NCI-H510A (cell line): Measurements from ENCODE around the gene GPX7.

Experiments
- DNase-seq: peaks from one replicate; lab custom pipeline; 2025; lab: John Stamatoyannopoulos, UW

Gene GPX7

GRCh38 chr1:52588027-52588426 is 14.1 kb upstream of the GPX7 start:
- no peak for DNase-seq

GRCh38 chr1:52588535-52588934 is 13.6 kb upstream of the GPX7 start:
- no peak for DNase-seq

- no peak for DNase-seq
These were observed 11.9 kb upstream of the GPX7 start for GRCh38 chr1:52590266-52590665.

- no peak for DNase-seq
These were observed 9.4 kb upstream of the GPX7 start for GRCh38 chr1:52592637-52593323.

GRCh38 chr1:52593495-52593894 is 8.7 kb upstream of the GPX7 start:
- no peak for DNase-seq

GRCh38 chr1:52595061-52595460 is 7.1 kb upstream of the GPX7 start:
- no peak for DNase-seq

- DNase-seq: no peak
These were observed 4.3 kb upstream of the GPX7 start for GRCh38 chr1:52597912-52598311.

- no peak for DNase-seq
These were observed 3.4 kb upstream of the GPX7 start for GRCh38 chr1:52598729-52599128.

GRCh38 chr1:52599236-52599635 is 2.9 kb upstream of the GPX7 start:
- DNase-seq: no peak

GRCh38 chr1:52600533-52601179 is 1.5 kb upstream of the GPX7 start:
- no peak for DNase-seq

GRCh38 chr1:52601519-52601918 is 652 bp upstream of the GPX7 start:
- DNase-seq: no peak

- no peak for DNase-seq
These were observed 857 bp downstream of the GPX7 start for GRCh38 chr1:52602856-52603600.

GRCh38 chr1:52603630-52604029 is 1.5 kb downstream of the GPX7 start:
- no peak for DNase-seq

- DNase-seq: no peak
These were observed 2.0 kb downstream of the GPX7 start for GRCh38 chr1:52604063-52604770.

- no peak for DNase-seq
These were observed 11.6 kb downstream of the GPX7 start for GRCh38 chr1:52613636-52614373.

- DNase-seq: no peak
These were observed 12.5 kb downstream of the GPX7 start for GRCh38 chr1:52614671-52615070.

GRCh38 chr1:52615489-52616042 is 13.4 kb downstream of the GPX7 start:
- DNase-seq: no peak

- no peak for DNase-seq
These were observed 19.8 kb downstream of the GPX7 start for GRCh38 chr1:52621950-52622349.

- DNase-seq: no peak
These were observed 21.6 kb downstream of the GPX7 start for GRCh38 chr1:52623812-52624211.

- DNase-seq: no peak
These were observed 24.9 kb downstream of the GPX7 start for GRCh38 chr1:52627028-52627427.

- no peak for DNase-seq
These were observed 26.6 kb downstream of the GPX7 start for GRCh38 chr1:52628614-52629324.
